T-helper 22 cell (primary cell): ENCODE measurements around the gene RGL1.

Source experiments
- DNase-seq: peaks from one replicate; pipeline ENCODE4 v3.0.0-alpha.2; 2020; ENCODE audit warnings: low read depth

RGL1 gene

GRCh38 chr1:183889095-183889494, 84.2 kb downstream of the RGL1 start:
- DNase-seq = no peak

GRCh38 chr1:183891158-183891856, 86.4 kb downstream of the RGL1 start:
- DNase-seq = no peak

- no peak for DNase-seq
Observed at GRCh38 chr1:183892351-183892793, 87.5 kb downstream of the RGL1 start.

- no peak for DNase-seq
Observed at GRCh38 chr1:183893561-183894289, 88.8 kb downstream of the RGL1 start.

GRCh38 chr1:183894290-183894565, 89.3 kb downstream of the RGL1 start:
- DNase-seq = no peak

GRCh38 chr1:183896466-183897048, 91.6 kb downstream of the RGL1 start:
- no peak for DNase-seq

GRCh38 chr1:183898001-183898396, 93.1 kb downstream of the RGL1 start:
- DNase-seq = no peak

- DNase-seq = no peak
Observed at GRCh38 chr1:183898610-183899009, 93.7 kb downstream of the RGL1 start.

- no peak for DNase-seq
Observed at GRCh38 chr1:183901748-183902330, 96.9 kb downstream of the RGL1 start.

- DNase-seq = no peak
Observed at GRCh38 chr1:183903101-183903500, 98.2 kb downstream of the RGL1 start.

GRCh38 chr1:183905508-183906113, 100.7 kb downstream of the RGL1 start:
- DNase-seq = no peak

GRCh38 chr1:183907070-183907469, 102.2 kb downstream of the RGL1 start:
- DNase-seq = no peak

GRCh38 chr1:183908079-183908478, 103.2 kb downstream of the RGL1 start:
- no peak for DNase-seq

- DNase-seq = no peak
Observed at GRCh38 chr1:183909672-183910071, 104.8 kb downstream of the RGL1 start.

GRCh38 chr1:183910845-183911244, 105.9 kb downstream of the RGL1 start:
- no peak for DNase-seq

- DNase-seq = no peak
Observed at GRCh38 chr1:183911285-183911684, 106.4 kb downstream of the RGL1 start.

- no peak for DNase-seq
Observed at GRCh38 chr1:183912265-183912886, 107.5 kb downstream of the RGL1 start.

- DNase-seq = no peak
Observed at GRCh38 chr1:183913567-183913993, 108.7 kb downstream of the RGL1 start.

- no peak for DNase-seq
Observed at GRCh38 chr1:183914276-183914675, 109.4 kb downstream of the RGL1 start.

- no peak for DNase-seq
Observed at GRCh38 chr1:183914891-183915290, 110.0 kb downstream of the RGL1 start.

- peak; percentile 55 for DNase-seq
Observed at GRCh38 chr1:183915625-183916510, 110.9 kb downstream of the RGL1 start.
